ENCODE measurements around the gene LHX2. TPM values are rescaled to one million over a fixed set of nuclear protein-coding genes. Genes with fewer than 3 reads are reported as not detected.
"Not testable (repeated sequence)": the region's sequence is repeated elsewhere in the genome, so short reads cannot be mapped to it uniquely, and the experiment has no call there.

The LHX2 gene, protein sequence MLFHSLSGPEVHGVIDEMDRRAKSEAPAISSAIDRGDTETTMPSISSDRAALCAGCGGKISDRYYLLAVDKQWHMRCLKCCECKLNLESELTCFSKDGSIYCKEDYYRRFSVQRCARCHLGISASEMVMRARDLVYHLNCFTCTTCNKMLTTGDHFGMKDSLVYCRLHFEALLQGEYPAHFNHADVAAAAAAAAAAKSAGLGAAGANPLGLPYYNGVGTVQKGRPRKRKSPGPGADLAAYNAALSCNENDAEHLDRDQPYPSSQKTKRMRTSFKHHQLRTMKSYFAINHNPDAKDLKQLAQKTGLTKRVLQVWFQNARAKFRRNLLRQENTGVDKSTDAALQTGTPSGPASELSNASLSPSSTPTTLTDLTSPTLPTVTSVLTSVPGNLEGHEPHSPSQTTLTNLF
- total RNA-seq, result not detected

DNA sequence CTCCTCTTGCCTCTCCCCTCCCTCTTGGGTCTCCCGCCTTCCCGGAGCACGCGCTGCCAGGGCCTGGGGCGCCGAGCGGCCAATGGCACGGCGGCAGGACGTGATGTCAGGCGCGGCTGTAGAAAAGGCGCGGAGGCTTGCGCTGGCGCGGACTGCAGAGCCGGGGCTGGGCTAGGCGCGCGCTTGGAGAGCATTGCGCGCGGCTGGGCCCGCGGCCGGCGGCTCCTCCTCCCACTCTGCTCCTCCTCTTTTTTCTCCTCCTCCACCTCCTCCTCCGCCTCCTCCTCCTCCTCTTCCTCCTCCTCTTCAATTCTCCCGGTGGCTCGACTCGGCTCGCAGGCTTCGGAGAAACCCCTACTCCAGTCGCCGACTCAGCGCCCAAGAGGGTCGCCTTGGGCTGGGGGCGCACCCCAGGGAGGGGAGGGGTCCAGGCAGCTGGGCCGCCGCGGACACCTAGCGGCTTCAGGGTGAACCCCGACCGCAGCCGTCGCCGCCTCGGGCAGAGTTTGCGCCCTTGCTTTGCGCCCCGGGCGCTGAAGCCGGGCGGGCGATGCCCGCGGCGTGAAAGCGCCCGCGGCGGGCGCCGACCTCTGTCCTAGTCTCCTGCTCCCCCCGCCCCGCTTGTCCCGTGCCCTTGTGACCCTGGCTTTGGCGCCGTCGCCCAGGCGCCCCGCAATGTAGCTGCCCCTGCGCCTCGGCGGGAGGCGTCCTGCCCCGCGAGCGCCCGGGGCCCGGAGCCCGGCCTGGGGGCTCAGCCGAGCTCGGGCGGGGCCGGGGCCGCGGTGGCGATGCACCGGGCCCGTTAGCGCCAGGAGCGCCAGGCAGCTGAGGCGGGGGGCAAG is at the start of gene LHX2:
LHX2 (plus strand) TSS at position 309 of the 842 bp plus-strand sequence. CDS start 581 bp downstream, outside the sequence.
- H3K4me1 Mint-ChIP-seq, result peaks cover 18% of the 10 kb centered on the region
- POLR2A ChIA-PET, result no interaction called here

DNA sequence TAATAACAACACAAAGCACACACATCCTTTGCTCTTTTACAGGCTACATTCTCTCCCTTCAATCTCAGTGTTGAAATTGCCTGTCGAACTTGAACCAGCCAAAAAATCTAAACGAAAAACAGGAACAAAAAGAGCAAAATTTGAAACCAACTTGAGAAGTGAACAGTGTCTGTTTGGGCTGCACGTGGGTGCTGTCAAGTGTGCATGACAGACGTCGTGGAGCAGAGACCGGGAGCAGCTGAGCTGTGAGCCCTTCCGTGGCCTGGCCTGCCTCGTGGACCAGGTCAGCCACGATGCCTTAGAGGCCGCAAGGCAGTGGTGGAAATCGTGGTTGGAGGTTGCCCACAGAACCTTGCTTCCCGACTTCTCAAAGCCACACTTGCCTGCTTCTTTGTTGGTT is 46.8 kb upstream of the LHX2 start:
- no peaks in the 10 kb centered on the region for H3K9me3 Mint-ChIP-seq
- peaks cover 39% of the 10 kb centered on the region for H3K27me3 Mint-ChIP-seq
- DNase-seq, result no peak

More for the DNA sequence above, at the start of gene LHX2:
- Mint-ChIP-seq H3K4me3 (peak within 1 kb of the TSS; percentile 30), H3K27me3 (peaks cover 78% of the 10 kb centered on the region), H3K27ac (peak within 1 kb of the TSS; percentile 62), H3K36me3 (peaks cover 2% of the 10 kb centered on the region), H3K9me3 (peaks cover 1% of the 10 kb centered on the region)
- peak; percentile 61 for DNase-seq
- peak; percentile 69 for ATAC-seq (ENCODE audit: low read depth)

DNA sequence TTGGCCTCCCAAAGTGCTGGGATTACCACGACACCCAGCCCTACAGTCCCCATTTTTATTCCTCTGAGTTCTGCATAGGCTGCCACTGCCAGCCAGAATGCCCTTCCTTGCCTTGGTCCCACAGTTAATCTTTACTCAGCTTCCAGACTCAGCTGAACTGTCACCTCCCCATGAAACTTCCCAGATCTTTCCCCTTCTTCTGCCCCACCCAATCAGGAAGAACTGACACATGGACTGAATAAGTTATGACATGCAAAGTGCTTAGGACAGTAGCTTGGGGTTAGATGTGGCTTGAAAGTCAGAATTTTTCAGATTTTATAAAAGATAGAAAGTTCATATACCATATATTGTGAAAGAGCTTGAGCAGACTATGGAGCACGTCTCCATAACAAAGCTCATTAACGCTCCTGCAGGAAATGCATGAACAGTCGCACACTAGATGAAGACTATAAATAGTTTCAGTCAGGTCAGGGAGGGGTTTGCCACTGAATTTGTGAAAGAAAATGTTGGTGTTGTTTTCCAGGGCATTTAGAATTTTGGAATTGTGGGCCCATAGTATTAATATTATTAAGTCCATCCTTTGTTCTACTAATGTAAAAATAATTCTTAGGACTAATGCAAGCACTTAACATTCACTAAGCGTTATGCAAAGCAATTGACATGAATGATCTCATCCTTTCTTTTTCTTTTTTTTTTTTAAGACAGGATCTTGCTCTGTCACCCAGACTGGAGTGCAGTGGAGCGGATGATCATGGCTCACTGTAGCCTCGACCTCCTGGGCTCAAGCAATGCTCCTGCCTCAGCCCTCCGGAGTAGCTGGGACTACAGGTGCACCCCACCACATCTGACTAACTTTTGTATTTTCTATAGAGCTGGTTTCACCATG is 45.5 kb upstream of the LHX2 start:
- no peaks in the 10 kb centered on the region for H3K9me3 Mint-ChIP-seq
- peaks cover 6% of the 10 kb centered on the region for H3K4me1 Mint-ChIP-seq
- ATAC-seq (ENCODE audit: low read depth) (no peak), DNase-seq (no peak)
- no peaks in the 10 kb centered on the region for H3K36me3 Mint-ChIP-seq
- no peak overlapping the region for H3K4me3 Mint-ChIP-seq
- POLR2A ChIA-PET, result no interaction called here
- H3K27me3 Mint-ChIP-seq, result peaks cover 42% of the 10 kb centered on the region
- H3K27ac Mint-ChIP-seq, result no peak overlapping the region

More for the DNA sequence above, 46.8 kb upstream of the LHX2 start:
- Mint-ChIP-seq H3K36me3 (no peaks in the 10 kb centered on the region), H3K4me3 (no peak overlapping the region), H3K27ac (no peak overlapping the region), H3K4me1 (peaks cover 6% of the 10 kb centered on the region)
- no peak for ATAC-seq (ENCODE audit: low read depth)
- POLR2A ChIA-PET, result no interaction called here

DNA sequence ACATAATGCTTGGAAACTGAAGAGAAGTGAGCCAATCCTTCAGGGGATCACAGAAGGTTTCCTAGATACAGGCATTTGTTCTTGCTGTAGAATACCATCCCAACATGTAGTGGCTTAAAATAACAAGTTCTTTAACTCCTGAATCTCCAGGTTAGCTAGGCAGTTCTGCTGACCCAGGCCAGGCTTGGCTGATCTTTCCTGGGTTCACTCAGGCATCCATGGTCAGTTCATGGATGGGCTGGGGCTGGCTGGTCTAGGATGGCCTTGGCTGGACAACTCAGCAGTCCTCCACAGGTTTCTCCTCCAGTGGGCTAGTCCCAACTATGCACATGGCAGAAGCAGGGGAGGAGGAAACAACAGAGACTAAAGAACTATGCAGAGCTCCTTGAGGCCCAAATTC is 44.2 kb upstream of the LHX2 start:
- DNase-seq (no peak), ATAC-seq (ENCODE audit: low read depth) (no peak)
- Mint-ChIP-seq H3K4me1 (peaks cover 6% of the 10 kb centered on the region), H3K27ac (no peak overlapping the region), H3K36me3 (no peaks in the 10 kb centered on the region), H3K9me3 (no peaks in the 10 kb centered on the region), H3K4me3 (no peak overlapping the region), H3K27me3 (peaks cover 42% of the 10 kb centered on the region)
- POLR2A ChIA-PET, result no interaction called here

DNA sequence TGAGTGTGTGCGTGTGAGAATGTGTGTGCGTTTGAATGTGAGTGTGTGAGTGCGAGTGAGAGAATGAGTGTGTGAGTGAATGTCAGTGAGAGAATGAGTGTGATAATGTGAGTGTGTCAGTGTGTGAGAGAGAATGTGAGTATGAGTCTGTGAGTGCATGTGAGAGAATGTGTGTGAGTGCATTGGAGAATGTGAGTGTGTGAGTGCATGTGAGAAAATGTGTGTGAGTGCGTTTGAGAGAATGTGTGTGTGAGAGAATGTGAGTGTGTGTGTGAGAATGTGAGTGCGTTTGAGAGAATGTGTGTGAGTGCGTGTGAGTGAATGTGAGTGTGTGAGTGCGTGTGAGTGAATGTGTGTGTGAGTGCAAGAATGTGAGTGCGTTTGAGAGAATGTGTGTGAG is 39.0 kb upstream of the LHX2 start:
- no peak for ATAC-seq (ENCODE audit: low read depth)
- no peak for DNase-seq
- Mint-ChIP-seq H3K27me3 (peaks cover 6% of the 10 kb centered on the region), H3K4me1 (no peaks in the 10 kb centered on the region), H3K9me3 (no peaks in the 10 kb centered on the region), H3K4me3 (no peak overlapping the region), H3K27ac (no peak overlapping the region), H3K36me3 (no peaks in the 10 kb centered on the region)
- POLR2A ChIA-PET, result no interaction called here

DNA sequence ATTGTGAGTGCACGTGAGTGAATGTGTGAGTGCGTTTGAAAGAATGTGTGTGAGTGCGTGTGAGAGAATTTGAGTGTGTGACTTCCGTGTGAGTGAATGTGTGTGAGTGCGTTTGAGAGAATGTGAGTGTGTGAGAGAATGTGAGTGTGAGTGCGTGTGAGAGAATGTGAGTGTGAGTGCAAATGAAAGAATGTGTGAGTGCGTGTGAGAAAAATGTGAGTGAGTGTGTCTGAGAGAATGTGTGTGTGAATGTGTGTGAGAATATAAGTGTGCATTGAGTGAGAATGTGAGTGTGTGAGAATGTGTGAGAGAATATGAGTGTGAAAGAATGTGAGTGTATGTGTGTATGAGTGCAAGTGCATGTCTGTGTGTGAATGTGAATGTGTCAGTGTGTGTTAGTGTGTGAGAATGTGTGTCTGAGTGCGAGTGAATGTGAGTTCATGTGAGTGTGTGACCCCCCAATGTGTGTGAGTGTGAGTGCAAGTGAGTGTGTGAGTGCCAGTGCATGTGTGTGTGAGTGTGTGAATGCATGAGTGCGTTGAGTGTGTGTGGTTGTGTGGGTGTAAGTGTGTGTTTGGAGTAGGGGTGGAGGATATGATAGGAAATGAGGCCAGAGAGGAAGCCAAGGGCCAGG is 37.9 kb upstream of the LHX2 start:
- Mint-ChIP-seq H3K4me1 (no peaks in the 10 kb centered on the region), H3K9me3 (no peaks in the 10 kb centered on the region), H3K27ac (no peak overlapping the region), H3K4me3 (no peak overlapping the region), H3K36me3 (no peaks in the 10 kb centered on the region), H3K27me3 (peaks cover 5% of the 10 kb centered on the region)
- POLR2A ChIA-PET, result no interaction called here
- no peak for DNase-seq
- ATAC-seq (ENCODE audit: low read depth), result no peak

DNA sequence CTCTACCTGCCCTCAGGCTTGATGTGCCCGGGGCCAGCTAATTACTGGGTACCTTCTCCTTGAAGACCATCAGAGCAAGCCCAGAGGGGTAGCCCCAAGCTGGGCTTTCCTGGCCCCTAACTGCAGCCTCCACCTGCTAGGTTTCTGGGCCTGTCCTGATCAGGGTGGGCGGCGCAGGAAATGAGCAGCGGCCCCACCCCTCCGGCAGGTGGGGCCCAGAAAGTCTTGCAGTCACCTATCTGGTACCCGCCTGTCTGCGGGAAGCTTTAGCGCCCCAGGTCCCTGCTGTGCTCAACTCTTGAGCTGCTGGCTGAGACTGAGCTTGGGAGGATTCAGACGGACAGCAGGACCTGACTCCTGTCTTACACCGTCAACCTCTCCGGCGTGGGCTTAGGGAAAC is 37.1 kb upstream of the LHX2 start:
- Mint-ChIP-seq H3K9me3 (no peaks in the 10 kb centered on the region), H3K27ac (no peak overlapping the region), H3K4me3 (no peak overlapping the region), H3K4me1 (no peaks in the 10 kb centered on the region), H3K36me3 (no peaks in the 10 kb centered on the region), H3K27me3 (peaks cover 12% of the 10 kb centered on the region)
- no peak for ATAC-seq (ENCODE audit: low read depth)
- DNase-seq, result no peak
- POLR2A ChIA-PET, result no interaction called here

DNA sequence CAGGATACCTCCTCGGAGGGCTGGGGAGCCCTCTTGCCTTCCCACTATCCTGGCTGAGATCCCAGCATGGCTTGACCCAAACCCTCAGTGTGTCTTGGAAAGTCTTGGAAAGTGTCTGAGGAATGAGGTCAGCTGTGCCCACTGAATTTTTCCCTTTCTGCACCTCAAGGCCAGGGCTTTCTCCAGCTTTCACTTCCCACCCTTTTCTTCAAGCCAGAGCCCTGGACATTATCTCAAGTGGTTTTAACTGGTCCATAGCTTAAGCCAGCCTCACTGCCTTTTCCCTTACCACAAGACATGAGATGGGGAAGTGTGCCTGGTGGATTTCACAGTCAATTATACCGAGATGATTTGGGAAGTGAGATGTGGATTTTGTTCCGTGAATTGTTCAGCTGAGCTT is 35.7 kb upstream of the LHX2 start:
- no peaks in the 10 kb centered on the region for H3K36me3 Mint-ChIP-seq
- H3K9me3 Mint-ChIP-seq, result no peaks in the 10 kb centered on the region
- H3K27ac Mint-ChIP-seq, result no peak overlapping the region
- no peak overlapping the region for H3K4me3 Mint-ChIP-seq
- ATAC-seq (ENCODE audit: low read depth), result no peak
- no peaks in the 10 kb centered on the region for H3K4me1 Mint-ChIP-seq
- no peak for DNase-seq
- POLR2A ChIA-PET, result no interaction called here
- peaks cover 14% of the 10 kb centered on the region for H3K27me3 Mint-ChIP-seq

DNA sequence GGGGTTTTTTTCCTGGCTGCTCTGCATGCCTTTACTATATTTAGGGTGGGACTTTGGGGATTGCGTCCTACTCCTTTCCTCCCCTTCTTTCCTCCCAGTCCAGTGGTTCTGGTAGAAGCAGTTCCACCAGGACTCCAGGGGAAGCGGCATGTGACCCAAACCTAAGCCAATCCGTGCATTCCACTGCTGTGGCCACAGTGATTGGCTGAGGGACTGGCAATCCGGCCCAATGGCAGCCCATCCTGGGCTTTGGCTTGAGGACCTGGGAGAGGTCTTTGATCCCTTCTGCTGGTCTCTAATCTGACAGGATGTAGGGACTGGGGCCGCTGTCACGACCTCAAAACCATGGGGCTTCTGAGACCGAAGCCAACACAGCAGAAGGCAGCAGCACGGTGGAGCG is 35.0 kb upstream of the LHX2 start:
- H3K27ac Mint-ChIP-seq; ATAC-seq (ENCODE audit: low read depth); POLR2A ChIA-PET; H3K4me1 Mint-ChIP-seq; H3K36me3 Mint-ChIP-seq; DNase-seq; H3K4me3 Mint-ChIP-seq; H3K9me3 Mint-ChIP-seq: not testable (repeated sequence)
- peaks cover 19% of the 10 kb centered on the region for H3K27me3 Mint-ChIP-seq

DNA sequence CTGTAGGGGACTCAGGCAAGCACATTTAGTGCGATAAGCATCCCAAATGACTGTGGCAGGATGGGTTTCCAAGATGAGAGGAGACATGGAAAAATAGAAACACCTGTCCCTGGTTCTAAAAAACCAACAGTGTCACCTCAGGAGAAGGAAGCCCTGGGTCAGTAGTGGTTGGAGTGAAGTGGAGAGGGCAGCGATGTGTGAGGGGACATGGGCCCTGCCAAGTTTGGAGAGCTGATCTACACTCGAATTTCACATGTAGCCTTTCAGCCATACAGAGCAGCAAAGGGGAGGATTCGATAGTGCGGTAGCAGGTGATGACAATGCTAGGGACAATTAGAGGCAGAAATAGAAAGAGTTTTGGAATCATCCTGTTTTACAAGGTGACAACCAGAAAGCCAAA is 32.6 kb upstream of the LHX2 start:
- POLR2A ChIA-PET, result no interaction called here
- H3K36me3 Mint-ChIP-seq, result no peaks in the 10 kb centered on the region
- DNase-seq, result no peak
- H3K4me1 Mint-ChIP-seq, result no peaks in the 10 kb centered on the region
- no peaks in the 10 kb centered on the region for H3K9me3 Mint-ChIP-seq
- no peak overlapping the region for H3K4me3 Mint-ChIP-seq
- no peak for ATAC-seq (ENCODE audit: low read depth)
- no peak overlapping the region for H3K27ac Mint-ChIP-seq
- peaks cover 20% of the 10 kb centered on the region for H3K27me3 Mint-ChIP-seq

DNA sequence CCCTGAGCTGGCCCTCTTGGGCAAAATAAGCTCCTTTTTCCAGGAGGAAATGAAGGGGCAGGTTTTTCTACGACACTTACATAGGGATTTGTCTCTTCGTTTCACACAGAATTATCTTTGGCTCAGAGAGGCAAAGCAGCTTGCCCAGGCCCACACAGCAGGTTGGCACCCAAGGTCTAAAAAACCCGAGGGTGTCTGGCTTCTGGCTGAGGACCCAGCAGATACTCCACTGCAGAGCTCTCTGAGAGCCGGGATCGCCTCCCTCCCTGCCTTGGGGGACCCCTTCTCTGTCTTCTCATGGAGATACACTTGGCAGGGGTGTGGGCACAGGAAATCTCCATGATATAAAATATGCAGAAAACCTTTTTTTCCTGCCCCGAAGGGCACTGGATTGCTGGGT is 29.0 kb upstream of the LHX2 start:
- Mint-ChIP-seq H3K36me3 (no peaks in the 10 kb centered on the region), H3K4me1 (no peaks in the 10 kb centered on the region), H3K9me3 (no peaks in the 10 kb centered on the region), H3K4me3 (no peak overlapping the region), H3K27me3 (peaks cover 21% of the 10 kb centered on the region), H3K27ac (no peak overlapping the region)
- no peak for DNase-seq
- ATAC-seq (ENCODE audit: low read depth), result no peak
- POLR2A ChIA-PET, result no interaction called here

DNA sequence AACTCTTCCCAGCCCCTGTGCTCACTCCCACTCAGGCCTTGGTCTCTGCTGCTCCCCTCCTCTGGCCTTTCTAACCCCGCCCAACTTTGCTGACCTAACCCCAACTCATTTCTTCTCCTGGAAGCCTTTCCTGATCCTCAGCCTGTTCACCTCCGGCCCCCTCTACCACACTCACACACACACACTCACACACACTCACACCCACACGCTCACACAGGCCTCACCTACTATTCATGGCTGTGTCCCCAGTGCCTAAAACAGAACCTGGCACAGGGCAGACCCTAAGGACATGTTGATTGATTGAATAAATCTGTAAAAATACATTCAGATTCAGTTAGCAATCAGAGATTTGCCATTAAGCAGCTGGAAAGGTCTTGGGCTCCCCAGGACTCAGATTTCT is 28.5 kb upstream of the LHX2 start:
- H3K4me1 Mint-ChIP-seq, result no peaks in the 10 kb centered on the region
- DNase-seq (no peak), ATAC-seq (ENCODE audit: low read depth) (no peak)
- no peaks in the 10 kb centered on the region for H3K36me3 Mint-ChIP-seq
- no peak overlapping the region for H3K4me3 Mint-ChIP-seq
- no peak overlapping the region for H3K27ac Mint-ChIP-seq
- peaks cover 23% of the 10 kb centered on the region for H3K27me3 Mint-ChIP-seq
- POLR2A ChIA-PET, result no interaction called here
- H3K9me3 Mint-ChIP-seq, result no peaks in the 10 kb centered on the region

DNA sequence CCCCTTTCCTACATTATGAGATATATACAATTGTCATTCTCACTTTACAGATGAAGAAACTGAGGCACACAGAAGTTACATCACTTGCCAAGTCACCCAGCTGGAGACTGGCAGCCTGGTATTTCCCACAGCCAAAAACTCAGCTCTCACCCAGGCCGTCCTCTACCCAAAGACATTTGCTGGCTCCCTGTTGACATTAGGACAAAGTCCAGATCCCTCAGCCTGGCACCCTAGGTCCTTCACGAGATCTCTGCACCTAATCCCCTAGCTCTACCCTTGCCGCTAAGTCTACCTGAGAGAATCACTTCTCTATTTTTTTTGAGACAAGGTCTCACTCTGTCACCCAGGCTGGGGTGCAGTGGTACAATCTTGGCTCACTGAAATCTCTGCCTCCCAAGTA is 26.8 kb upstream of the LHX2 start:
- H3K36me3 Mint-ChIP-seq, result no peaks in the 10 kb centered on the region
- POLR2A ChIA-PET, result no interaction called here
- H3K9me3 Mint-ChIP-seq, result no peaks in the 10 kb centered on the region
- H3K27ac Mint-ChIP-seq, result no peak overlapping the region
- H3K4me3 Mint-ChIP-seq, result no peak overlapping the region
- H3K27me3 Mint-ChIP-seq, result peaks cover 21% of the 10 kb centered on the region
- H3K4me1 Mint-ChIP-seq, result no peaks in the 10 kb centered on the region
- ATAC-seq (ENCODE audit: low read depth) (no peak), DNase-seq (no peak)
